Neural crest cell (in vitro differentiated cells): Measurements from ENCODE around the gene LPAR2. TPM values are rescaled to one million over a fixed set of nuclear protein-coding genes. Genes with fewer than 3 reads are reported as not detected.
A peak's percentile ranks its signal among the peaks of the same experiment; 100 is the strongest.

ENCODE experiments used
- DNase-seq: peaks from one replicate; pipeline ENCODE4 v3.0.0; 2021; ENCODE audit warnings: low read depth, mixed read lengths, low spot score
- H3K27ac Mint-ChIP-seq: one replicate; pipeline ENCODE4 v1.8.0; 2021; ENCODE audit warnings: mild to moderate bottlenecking, mixed read lengths; ENCODE audit not compliant: unreplicated experiment
- H3K27me3 Mint-ChIP-seq: 2 replicates; pipeline ENCODE4 v1.8.0; 2021; ENCODE audit warnings: low read depth, mild to moderate bottlenecking, mixed read lengths
- H3K36me3 Mint-ChIP-seq: 2 replicates; pipeline ENCODE4 v1.8.0; 2021; ENCODE audit warnings: low read depth, mild to moderate bottlenecking, mixed read lengths
- H3K4me1 Mint-ChIP-seq: 2 replicates; pipeline ENCODE4 v1.8.0; 2021; ENCODE audit warnings: mixed read lengths
- H3K4me3 Mint-ChIP-seq: one replicate; pipeline ENCODE4 v1.8.0; 2021; ENCODE audit warnings: mild to moderate bottlenecking, mixed read lengths
- H3K9me3 Mint-ChIP-seq: 2 replicates; pipeline ENCODE4 v1.8.0; 2021; ENCODE audit warnings: mixed read lengths
- CTCF ChIP-seq: fragments of 200-600 bp; sonication (generic); conservative IDR thresholded peaks from 2 replicates; pipeline ENCODE4 v1.5.0; 2021; ENCODE audit warnings: antibody characterized with exemption, mild to moderate bottlenecking
- total RNA-seq: library from RNA; stranded (reverse); gene quantifications from 2 replicates; pipeline ENCODE4 v1.2.1, GENCODE V29; 2021

Gene LPAR2
- total RNA-seq, 1 donor from 2014 or later = 115 TPM

GRCh38 chr19:19597809-19598306 lies 30.2 kb downstream of the LPAR2 start:
- no peak for TF ChIP-seq CTCF
- H3K27ac Mint-ChIP-seq = no peak overlapping the region
- H3K9me3 Mint-ChIP-seq = no peaks in the 10 kb centered on the region
- H3K4me1 Mint-ChIP-seq = peaks cover 3% of the 10 kb centered on the region
- H3K27me3 Mint-ChIP-seq = no peaks in the 10 kb centered on the region
- no peaks in the 10 kb centered on the region for H3K36me3 Mint-ChIP-seq
- H3K4me3 Mint-ChIP-seq = no peak overlapping the region
- DNase-seq = no peak

- no peaks in the 10 kb centered on the region for H3K36me3 Mint-ChIP-seq
- DNase-seq = no peak
- no peaks in the 10 kb centered on the region for H3K9me3 Mint-ChIP-seq
Measured at GRCh38 chr19:19595171-19595701, 32.8 kb downstream of the LPAR2 start.

GRCh38 chr19:19594381-19594780 lies 33.6 kb downstream of the LPAR2 start:
- Mint-ChIP-seq H3K36me3 (no peaks in the 10 kb centered on the region), H3K4me3 (no peak overlapping the region), H3K9me3 (no peaks in the 10 kb centered on the region), H3K4me1 (peaks cover 7% of the 10 kb centered on the region), H3K27ac (no peak overlapping the region), H3K27me3 (no peaks in the 10 kb centered on the region)
- no peak for DNase-seq
- no peak for TF ChIP-seq CTCF

More at GRCh38 chr19:19595171-19595701, 32.8 kb downstream of the LPAR2 start:
- Mint-ChIP-seq H3K4me3 (no peak overlapping the region), H3K27ac (no peak overlapping the region), H3K27me3 (no peaks in the 10 kb centered on the region), H3K4me1 (peaks cover 7% of the 10 kb centered on the region)
- TF ChIP-seq CTCF = no peak

GRCh38 chr19:19592690-19593089 lies 35.3 kb downstream of the LPAR2 start:
- peak overlapping the region; percentile 35 for H3K27ac Mint-ChIP-seq
- no peaks in the 10 kb centered on the region for H3K9me3 Mint-ChIP-seq
- H3K36me3 Mint-ChIP-seq = no peaks in the 10 kb centered on the region
- no peaks in the 10 kb centered on the region for H3K27me3 Mint-ChIP-seq
- TF ChIP-seq CTCF = no peak
- H3K4me3 Mint-ChIP-seq = no peak overlapping the region
- peaks cover 7% of the 10 kb centered on the region for H3K4me1 Mint-ChIP-seq
- DNase-seq = no peak

- no peaks in the 10 kb centered on the region for H3K36me3 Mint-ChIP-seq
- no peaks in the 10 kb centered on the region for H3K9me3 Mint-ChIP-seq
- no peaks in the 10 kb centered on the region for H3K27me3 Mint-ChIP-seq
- no peak for TF ChIP-seq CTCF
- H3K4me3 Mint-ChIP-seq = no peak overlapping the region
- H3K4me1 Mint-ChIP-seq = peaks cover 7% of the 10 kb centered on the region
- DNase-seq = no peak
- H3K27ac Mint-ChIP-seq = peak overlapping the region; percentile 57
Measured at GRCh38 chr19:19591133-19591825, 36.7 kb downstream of the LPAR2 start.
